Type B pancreatic cell (in vitro differentiated cells): ENCODE results near the gene PRR5L. TPM values are rescaled to one million over a fixed set of nuclear protein-coding genes. Genes with fewer than 3 reads are reported as not detected.

ENCODE experiments used
- DNase-seq: peaks from one replicate; pipeline ENCODE4 v3.0.0; 2021; ENCODE audit warnings: mixed read lengths; ENCODE audit not compliant: unreplicated experiment; ENCODE audit errors: extremely low spot score
- H3K27ac Mint-ChIP-seq: 2 replicates; pipeline ENCODE4 v1.8.0; 2021; ENCODE audit warnings: mild to moderate bottlenecking, mixed read lengths
- H3K27me3 Mint-ChIP-seq: 2 replicates; pipeline ENCODE4 v1.8.0; 2021; ENCODE audit warnings: mixed read lengths
- H3K36me3 Mint-ChIP-seq: 2 replicates; pipeline ENCODE4 v1.8.0; 2021; ENCODE audit warnings: mixed read lengths
- H3K4me1 Mint-ChIP-seq: one replicate; pipeline ENCODE4 v1.8.0; 2021; ENCODE audit warnings: mixed read lengths; ENCODE audit not compliant: unreplicated experiment
- H3K4me3 Mint-ChIP-seq: 2 replicates; pipeline ENCODE4 v1.8.0; 2021; ENCODE audit warnings: mild to moderate bottlenecking, mixed read lengths
- H3K9me3 Mint-ChIP-seq: 2 replicates; pipeline ENCODE4 v1.8.0; 2021; ENCODE audit warnings: mixed read lengths
- CTCF ChIP-seq: fragments of 200-600 bp; sonication (generic); conservative IDR thresholded peaks from 2 replicates; pipeline ENCODE4 v1.5.0; 2021; ENCODE audit warnings: antibody characterized with exemption, mild to moderate bottlenecking
- total RNA-seq: library from RNA; stranded (reverse); gene quantifications from 2 replicates; pipeline ENCODE4 v1.2.1, GENCODE V29; 2021; ENCODE audit warnings: low replicate concordance

The PRR5L gene
- total RNA-seq, 1 donor from 2014 or later: 11.0 TPM

- TF ChIP-seq CTCF: no peak
- Mint-ChIP-seq H3K27ac (no peak overlapping the region), H3K4me3 (no peak overlapping the region), H3K4me1 (no peaks in the 10 kb centered on the region), H3K9me3 (peaks cover 4% of the 10 kb centered on the region), H3K36me3 (peaks cover 12% of the 10 kb centered on the region), H3K27me3 (peaks cover 7% of the 10 kb centered on the region)
- no peak for DNase-seq
Measured at GRCh38 chr11:36441610-36442208, 145.6 kb downstream of the PRR5L start.

GRCh38 chr11:36443661-36444060 lies 147.6 kb downstream of the PRR5L start:
- peaks cover 3% of the 10 kb centered on the region for H3K27me3 Mint-ChIP-seq
- no peak for DNase-seq
- H3K27ac Mint-ChIP-seq: no peak overlapping the region
- no peak for TF ChIP-seq CTCF
- peaks cover 4% of the 10 kb centered on the region for H3K9me3 Mint-ChIP-seq
- peaks cover 13% of the 10 kb centered on the region for H3K4me1 Mint-ChIP-seq
- H3K36me3 Mint-ChIP-seq: peaks cover 6% of the 10 kb centered on the region
- no peak overlapping the region for H3K4me3 Mint-ChIP-seq

GRCh38 chr11:36446135-36446534 lies 150.0 kb downstream of the PRR5L start:
- H3K36me3 Mint-ChIP-seq: no peaks in the 10 kb centered on the region
- peaks cover 23% of the 10 kb centered on the region for H3K4me1 Mint-ChIP-seq
- DNase-seq: no peak

GRCh38 chr11:36447514-36447913 lies 151.4 kb downstream of the PRR5L start:
- DNase-seq: no peak
- Mint-ChIP-seq H3K4me3 (no peak overlapping the region), H3K4me1 (peaks cover 29% of the 10 kb centered on the region), H3K36me3 (peaks cover 4% of the 10 kb centered on the region), H3K27me3 (peaks cover 6% of the 10 kb centered on the region), H3K9me3 (peaks cover 4% of the 10 kb centered on the region), H3K27ac (no peak overlapping the region)
- TF ChIP-seq CTCF: no peak

More at GRCh38 chr11:36446135-36446534, 150.0 kb downstream of the PRR5L start:
- no peak for TF ChIP-seq CTCF
- Mint-ChIP-seq H3K27ac (no peak overlapping the region), H3K9me3 (peaks cover 9% of the 10 kb centered on the region), H3K4me3 (no peak overlapping the region), H3K27me3 (peaks cover 6% of the 10 kb centered on the region)

GRCh38 chr11:36447947-36448346 lies 151.9 kb downstream of the PRR5L start:
- H3K27me3 Mint-ChIP-seq: peaks cover 6% of the 10 kb centered on the region
- peak overlapping the region; percentile 56 for H3K27ac Mint-ChIP-seq
- peaks cover 4% of the 10 kb centered on the region for H3K9me3 Mint-ChIP-seq
- DNase-seq: no peak
- H3K4me3 Mint-ChIP-seq: peak overlapping the region; percentile 46
- peaks cover 33% of the 10 kb centered on the region for H3K4me1 Mint-ChIP-seq
- H3K36me3 Mint-ChIP-seq: peaks cover 4% of the 10 kb centered on the region
- TF ChIP-seq CTCF: no peak
